Neural progenitor cell (in vitro differentiated cells): Measurements from ENCODE around the gene ADAMTSL2. TPM values are rescaled to one million over a fixed set of nuclear protein-coding genes. Genes with fewer than 3 reads are reported as not detected.

Source experiments
- DNase-seq: peaks from one replicate; pipeline ENCODE4 v3.0.0-alpha.2; 2016; ENCODE audit warnings: low spot score
- H2AFZ ChIP-seq: fragments of 200-600 bp; sonication (generic); replicated peaks from 2 replicates; pipeline ENCODE4 v1.6.1; 2016; ENCODE audit warnings: antibody characterized with exemption
- H3F3A ChIP-seq: fragments of 200-600 bp; sonication (generic); 2 replicates; pipeline ENCODE4 v1.6.1; 2016; ENCODE audit warnings: antibody characterized with exemption, low read depth
- H3K27ac ChIP-seq: fragments of 200-600 bp; sonication (generic); 2 replicates; pipeline ENCODE4 v1.5.1; 2016; ENCODE audit warnings: mild to moderate bottlenecking
- H3K27me3 ChIP-seq: fragments of 200-600 bp; sonication (generic); 2 replicates; pipeline ENCODE4 v1.6.1; 2016; ENCODE audit warnings: mild to moderate bottlenecking, moderate library complexity
- H3K36me3 ChIP-seq: fragments of 200-600 bp; sonication (generic); 2 replicates; pipeline ENCODE4 v1.5.1; 2016
- H3K4me1 ChIP-seq: fragments of 200-600 bp; sonication (generic); 2 replicates; pipeline ENCODE4 v1.6.1; 2016; ENCODE audit warnings: mixed run types
- H3K4me2 ChIP-seq: fragments of 200-600 bp; sonication (generic); 2 replicates; pipeline ENCODE4 v1.6.1; 2016
- H3K4me3 ChIP-seq: fragments of 200-600 bp; sonication (generic); 2 replicates; pipeline ENCODE4 v1.5.1; 2016
- H3K79me2 ChIP-seq: fragments of 200-600 bp; sonication (generic); 2 replicates; pipeline ENCODE4 v1.6.1; 2016; ENCODE audit warnings: low read depth
- H3K9ac ChIP-seq: fragments of 200-600 bp; sonication (generic); 2 replicates; pipeline ENCODE4 v1.6.1; 2016
- H3K9me3 ChIP-seq: fragments of 200-600 bp; sonication (generic); 2 replicates; pipeline ENCODE4 v1.5.1; 2016; ENCODE audit warnings: low read depth
- H4K20me1 ChIP-seq: fragments of 200-600 bp; sonication (generic); 2 replicates; pipeline ENCODE4 v1.6.1; 2016; ENCODE audit warnings: low read depth
- H3K27ac Mint-ChIP-seq: 3 replicates; pipeline ENCODE4 v1.8.0; 2021; ENCODE audit warnings: mixed read lengths
- H3K27me3 Mint-ChIP-seq: 2 replicates; pipeline ENCODE4 v1.8.0; 2022; ENCODE audit warnings: low read depth, mild to moderate bottlenecking, inconsistent platforms, moderate library complexity, mixed read lengths; ENCODE audit not compliant: insufficient read depth
- H3K36me3 Mint-ChIP-seq: 3 replicates; pipeline ENCODE4 v1.8.0; 2021; ENCODE audit warnings: mixed read lengths
- H3K4me1 Mint-ChIP-seq: 3 replicates; pipeline ENCODE4 v1.8.0; 2021; ENCODE audit warnings: mixed read lengths
- H3K4me3 Mint-ChIP-seq: 3 replicates; pipeline ENCODE4 v1.8.0; 2021; ENCODE audit warnings: mild to moderate bottlenecking, moderate library complexity, mixed read lengths
- H3K9me3 Mint-ChIP-seq: 3 replicates; pipeline ENCODE4 v1.8.0; 2020; ENCODE audit warnings: mixed read lengths
- CTCF ChIP-seq: fragments of 200-600 bp; sonication (generic); IDR thresholded peaks from 2 replicates; pipeline ENCODE4 v1.5.1; 2017; ENCODE audit warnings: antibody characterized with exemption, mild to moderate bottlenecking
- EZH2 ChIP-seq: fragments of 200-600 bp; sonication (generic); IDR thresholded peaks from 2 replicates; pipeline ENCODE4 v1.6.1; 2017; ENCODE audit warnings: antibody characterized with exemption, mild to moderate bottlenecking, moderate library complexity
- EZH2phosphoT487 ChIP-seq: fragments of 200-600 bp; sonication (generic); IDR thresholded peaks from 2 replicates; pipeline ENCODE4 v1.6.1; 2017; ENCODE audit warnings: antibody characterized with exemption
- total RNA-seq: library from RNA; depleted of rRNA; stranded (reverse); fragments of >200 nt; gene quantifications from 2 replicates; pipeline ENCODE4 v1.2.3, GENCODE V29; 2015; ENCODE audit warnings: low replicate concordance

The ADAMTSL2 gene
- total RNA-seq, 1 donor from 2014 or later, result 0.30 TPM

GRCh38 chr9:133574771-133575170, 40.3 kb downstream of the ADAMTSL2 start:
- H3K79me2 ChIP-seq, result no peaks in the 10 kb centered on the region
- H3K9ac ChIP-seq, result no peak overlapping the region
- DNase-seq, result no peak
- TF ChIP-seq CTCF (no peak), EZH2 (no peak), EZH2phosphoT487 (no peak)
- Mint-ChIP-seq H3K4me3 (no peak overlapping the region), H3K27ac (no peak overlapping the region), H3K36me3 (no peaks in the 10 kb centered on the region), H3K4me1 (peaks cover 43% of the 10 kb centered on the region), H3K9me3 (no peaks in the 10 kb centered on the region), H3K27me3 (peaks cover 9% of the 10 kb centered on the region)
- no peak overlapping the region for H3K27ac ChIP-seq
- no peaks in the 10 kb centered on the region for H3F3A ChIP-seq
- H3K4me2 ChIP-seq, result no peak overlapping the region
- peaks cover 17% of the 10 kb centered on the region for H3K4me1 ChIP-seq
- no peaks in the 10 kb centered on the region for H3K36me3 ChIP-seq
- H4K20me1 ChIP-seq, result no peaks in the 10 kb centered on the region
- H2AFZ ChIP-seq, result no peak overlapping the region
- no peaks in the 10 kb centered on the region for H3K9me3 ChIP-seq
- no peaks in the 10 kb centered on the region for H3K27me3 ChIP-seq
- H3K4me3 ChIP-seq, result no peak overlapping the region

GRCh38 chr9:133575186-133576030, 40.9 kb downstream of the ADAMTSL2 start:
- H3K4me1 Mint-ChIP-seq, result peaks cover 42% of the 10 kb centered on the region
- H3K27ac ChIP-seq, result no peak overlapping the region
- peaks cover 8% of the 10 kb centered on the region for H3K27me3 Mint-ChIP-seq
- no peak overlapping the region for H3K4me2 ChIP-seq
- no peaks in the 10 kb centered on the region for H3K79me2 ChIP-seq
- no peaks in the 10 kb centered on the region for H3F3A ChIP-seq
- TF ChIP-seq EZH2, result no peak
- no peaks in the 10 kb centered on the region for H3K9me3 Mint-ChIP-seq
- peaks cover 11% of the 10 kb centered on the region for H3K4me1 ChIP-seq
- H3K27me3 ChIP-seq, result no peaks in the 10 kb centered on the region
- H3K9ac ChIP-seq, result no peak overlapping the region
- H3K36me3 ChIP-seq, result no peaks in the 10 kb centered on the region
- DNase-seq, result no peak
- H3K4me3 Mint-ChIP-seq, result no peak overlapping the region
- no peak overlapping the region for H3K4me3 ChIP-seq
- H3K36me3 Mint-ChIP-seq, result no peaks in the 10 kb centered on the region
- peak overlapping the region; percentile 50 for H3K27ac Mint-ChIP-seq
- no peaks in the 10 kb centered on the region for H3K9me3 ChIP-seq
- no peaks in the 10 kb centered on the region for H4K20me1 ChIP-seq
- no peak overlapping the region for H2AFZ ChIP-seq

DNA sequence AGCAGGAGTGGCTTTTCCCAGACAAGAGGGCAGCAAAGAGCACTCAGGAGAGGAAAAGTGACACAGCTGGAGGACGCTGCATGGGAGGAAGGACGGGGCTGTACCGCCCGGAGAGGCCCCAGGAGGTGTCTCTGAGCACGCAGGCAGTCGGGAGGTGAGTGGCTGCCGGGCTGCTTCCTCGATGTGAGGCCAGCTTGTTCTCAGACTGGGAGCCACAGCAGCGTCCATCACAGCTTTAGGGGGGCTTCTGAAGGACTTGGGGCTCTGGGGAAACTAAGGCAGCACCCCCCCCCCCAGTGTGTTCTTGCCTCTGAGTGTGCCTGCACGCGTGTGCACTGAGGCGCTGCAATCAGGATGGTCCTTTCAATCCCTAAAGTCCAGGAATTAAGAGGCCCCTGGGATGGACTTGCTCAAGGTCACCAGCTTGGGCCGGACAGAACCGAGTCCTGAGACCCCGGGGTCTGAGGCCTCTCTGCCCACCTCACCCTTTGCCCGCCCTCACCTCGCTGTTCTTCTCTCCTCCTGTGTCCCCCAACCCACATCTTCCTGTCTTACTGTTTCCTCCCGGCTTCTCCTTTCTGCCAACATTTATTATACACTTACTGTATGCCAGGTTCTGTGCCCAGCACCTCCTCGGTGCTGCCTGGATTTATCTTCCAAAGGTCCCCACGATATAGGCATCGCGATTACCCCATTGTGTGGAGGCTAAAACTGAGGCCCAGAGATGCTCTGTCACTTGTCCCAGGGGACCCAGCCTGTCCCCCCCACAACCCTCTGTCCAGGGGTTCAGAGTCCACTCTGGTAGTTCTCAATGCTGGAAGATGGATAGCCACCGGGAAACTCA, 41.7 kb downstream of the ADAMTSL2 start:
- Mint-ChIP-seq H3K27me3 (peaks cover 6% of the 10 kb centered on the region), H3K36me3 (no peaks in the 10 kb centered on the region), H3K4me3 (peak overlapping the region; percentile 78), H3K9me3 (no peaks in the 10 kb centered on the region), H3K4me1 (peaks cover 45% of the 10 kb centered on the region), H3K27ac (no peak overlapping the region)
- Histone ChIP-seq H3K79me2 (no peaks in the 10 kb centered on the region), H2AFZ (no peak overlapping the region), H3K4me3 (no peak overlapping the region), H3K36me3 (no peaks in the 10 kb centered on the region), H3K27me3 (no peaks in the 10 kb centered on the region), H4K20me1 (no peaks in the 10 kb centered on the region), H3K27ac (no peak overlapping the region), H3K4me1 (peaks cover 16% of the 10 kb centered on the region), H3K9ac (no peak overlapping the region), H3K4me2 (no peak overlapping the region), H3F3A (no peaks in the 10 kb centered on the region), H3K9me3 (no peaks in the 10 kb centered on the region)
- no peak for TF ChIP-seq EZH2
- TF ChIP-seq EZH2phosphoT487, result no peak
- no peak for TF ChIP-seq CTCF
- DNase-seq, result no peak
